Natural killer cell treated with Interleukin-12 subunit alpha and Interleukin-12 subunit beta and Interleukin-15 and Interleukin-18, amount 100 ng/mL, for 72 hours (primary cell): ENCODE results near the gene SEMA5B. TPM values are rescaled to one million over a fixed set of nuclear protein-coding genes. Genes with fewer than 3 reads are reported as not detected.

Experiments used
- ATAC-seq, 2 donors: fragments of 150-1000 bp; cut with Tn5 transposase in 1 of 2; sonication (Bioruptor Pico), chemical (Tn5 transposase) in 1 of 2; 2 replicates each; pipeline ENCODE4 v1.10.0; 2021
- DNase-seq: peaks from one replicate; pipeline ENCODE4 v3.0.0; 2022; ENCODE audit warnings: low spot score
- H3K27ac Mint-ChIP-seq, 2 donors: 1 replicate in 1 of 2; 2 replicates in 1 of 2; pipeline ENCODE4 v1.8.0; 2022; ENCODE audit warnings: mixed read lengths in 2 of 2, mild to moderate bottlenecking in 1 of 2, moderate library complexity in 1 of 2
- H3K27me3 Mint-ChIP-seq, 2 donors: 1 replicate in 1 of 2; 2 replicates in 1 of 2; pipeline ENCODE4 v1.8.0; 2022; ENCODE audit warnings: mixed read lengths in 2 of 2
- H3K36me3 Mint-ChIP-seq: one replicate; pipeline ENCODE4 v1.8.0; 2022; ENCODE audit warnings: mixed read lengths
- H3K4me1 Mint-ChIP-seq, 2 donors: 1 replicate in 1 of 2; 2 replicates in 1 of 2; pipeline ENCODE4 v1.8.0; 2022; ENCODE audit warnings: low read depth in 2 of 2, mixed read lengths in 2 of 2, mild to moderate bottlenecking in 1 of 2
- H3K4me3 Mint-ChIP-seq: one replicate; pipeline ENCODE4 v1.8.0; 2022; ENCODE audit warnings: mixed read lengths
- H3K9me3 Mint-ChIP-seq: 2 replicates; pipeline ENCODE4 v1.8.0; 2022; ENCODE audit warnings: mixed read lengths
- total RNA-seq, 2 donors: library from RNA; stranded (reverse); gene quantifications; one replicate each; pipeline ENCODE4 v1.2.3, GENCODE V29; 2022

The SEMA5B gene
- total RNA-seq, 2 donors from 2014 or later: not detected

GRCh38 chr3:123026565-123027291, 835 bp downstream of the SEMA5B start:
- peaks cover 12 to 14% of the 10 kb centered on the region in 2 donors for H3K4me1 Mint-ChIP-seq
- no peak overlapping the region for H3K27ac Mint-ChIP-seq
- no peaks in the 10 kb centered on the region for H3K9me3 Mint-ChIP-seq
- ATAC-seq (peak in 1 of 2 donors; percentile 32), DNase-seq (no peak)
- H3K4me3 Mint-ChIP-seq: peak overlapping the region; percentile 49
- no peaks in the 10 kb centered on the region for H3K36me3 Mint-ChIP-seq
- H3K27me3 Mint-ChIP-seq: peaks cover 44 to 50% of the 10 kb centered on the region in 2 donors

GRCh38 chr3:123025642-123026521, 1.7 kb downstream of the SEMA5B start:
- Mint-ChIP-seq H3K4me1 (peaks cover 12 to 14% of the 10 kb centered on the region in 2 donors), H3K4me3 (peak overlapping the region; percentile 43), H3K27me3 (peaks cover 52 to 56% of the 10 kb centered on the region in 2 donors), H3K9me3 (no peaks in the 10 kb centered on the region), H3K36me3 (no peaks in the 10 kb centered on the region), H3K27ac (no peak overlapping the region)
- ATAC-seq (no peak), DNase-seq (no peak)

DNA sequence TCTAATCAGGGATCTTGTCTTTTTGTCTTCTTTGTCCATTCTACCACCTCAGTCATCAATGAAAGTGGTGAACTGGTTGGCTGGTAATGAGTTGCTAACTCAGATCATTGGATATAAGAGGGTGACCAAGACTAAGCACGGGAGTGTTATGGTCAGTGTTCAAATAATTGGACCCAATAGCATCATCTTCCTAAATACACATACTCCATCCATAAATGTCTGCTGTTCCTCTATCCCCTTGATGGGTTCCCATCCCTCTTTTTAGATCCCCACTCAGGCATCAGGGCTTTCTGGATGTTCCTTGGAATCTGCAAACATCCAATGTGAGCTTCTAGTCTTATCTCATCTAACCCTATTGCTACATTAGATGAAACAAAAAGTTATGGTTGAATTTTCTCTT, 3.5 kb downstream of the SEMA5B start:
- Mint-ChIP-seq H3K27ac (no peak overlapping the region), H3K9me3 (no peaks in the 10 kb centered on the region), H3K27me3 (peaks cover 56 to 64% of the 10 kb centered on the region in 2 donors), H3K36me3 (no peaks in the 10 kb centered on the region), H3K4me3 (no peak overlapping the region), H3K4me1 (peaks cover 12 to 14% of the 10 kb centered on the region in 2 donors)
- DNase-seq: no peak
- ATAC-seq: no peak

GRCh38 chr3:123021996-123022510, 5.5 kb downstream of the SEMA5B start:
- Mint-ChIP-seq H3K36me3 (no peaks in the 10 kb centered on the region), H3K9me3 (no peaks in the 10 kb centered on the region), H3K27me3 (peaks cover 51 to 71% of the 10 kb centered on the region in 2 donors)

GRCh38 chr3:123021388-123021787, 6.2 kb downstream of the SEMA5B start:
- no peaks in the 10 kb centered on the region for H3K36me3 Mint-ChIP-seq
- no peak for ATAC-seq
- peaks cover 49 to 67% of the 10 kb centered on the region in 2 donors for H3K27me3 Mint-ChIP-seq
- DNase-seq: no peak
- no peak overlapping the region for H3K27ac Mint-ChIP-seq
- no peak overlapping the region for H3K4me3 Mint-ChIP-seq
- peaks cover 5% of the 10 kb centered on the region in 2 donors for H3K4me1 Mint-ChIP-seq
- H3K9me3 Mint-ChIP-seq: no peaks in the 10 kb centered on the region

More at GRCh38 chr3:123021996-123022510, 5.5 kb downstream of the SEMA5B start:
- Mint-ChIP-seq H3K4me3 (no peak overlapping the region), H3K27ac (no peak overlapping the region), H3K4me1 (peaks cover 5 to 8% of the 10 kb centered on the region in 2 donors)
- ATAC-seq (no peak), DNase-seq (no peak)

GRCh38 chr3:123020709-123021108, 6.9 kb downstream of the SEMA5B start:
- H3K4me3 Mint-ChIP-seq: no peak overlapping the region
- H3K4me1 Mint-ChIP-seq: peaks cover under 1 to 2% of the 10 kb centered on the region in 2 donors
- ATAC-seq (no peak), DNase-seq (no peak)
- H3K27ac Mint-ChIP-seq: no peak overlapping the region
- H3K36me3 Mint-ChIP-seq: no peaks in the 10 kb centered on the region
- no peaks in the 10 kb centered on the region for H3K9me3 Mint-ChIP-seq
- H3K27me3 Mint-ChIP-seq: peaks cover 45 to 60% of the 10 kb centered on the region in 2 donors

DNA sequence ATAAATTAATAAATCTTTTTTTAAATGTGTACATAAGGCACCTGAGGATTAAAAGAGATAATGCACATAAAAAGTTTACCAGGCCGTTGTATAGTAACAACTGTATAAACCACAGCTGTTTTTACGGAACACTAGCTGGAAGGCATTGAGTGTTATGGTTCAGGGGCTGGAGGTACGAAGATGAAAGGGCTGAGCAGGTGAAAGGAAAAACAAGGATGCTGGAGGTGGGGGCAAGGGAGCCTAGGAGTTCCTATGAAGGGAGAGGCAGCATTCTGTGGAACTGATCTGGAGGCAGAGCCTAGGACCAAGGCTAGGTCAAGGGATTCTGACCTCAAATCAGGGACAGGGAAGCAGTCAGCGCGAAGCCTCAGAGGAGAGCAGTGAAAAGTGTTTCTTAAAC, 8.0 kb downstream of the SEMA5B start:
- ATAC-seq (no peak), DNase-seq (no peak)
- Mint-ChIP-seq H3K4me1 (no peaks in the 10 kb centered on the region), H3K36me3 (no peaks in the 10 kb centered on the region), H3K27ac (no peak overlapping the region), H3K9me3 (no peaks in the 10 kb centered on the region), H3K4me3 (no peak overlapping the region), H3K27me3 (peaks cover 45 to 58% of the 10 kb centered on the region in 2 donors)

DNA sequence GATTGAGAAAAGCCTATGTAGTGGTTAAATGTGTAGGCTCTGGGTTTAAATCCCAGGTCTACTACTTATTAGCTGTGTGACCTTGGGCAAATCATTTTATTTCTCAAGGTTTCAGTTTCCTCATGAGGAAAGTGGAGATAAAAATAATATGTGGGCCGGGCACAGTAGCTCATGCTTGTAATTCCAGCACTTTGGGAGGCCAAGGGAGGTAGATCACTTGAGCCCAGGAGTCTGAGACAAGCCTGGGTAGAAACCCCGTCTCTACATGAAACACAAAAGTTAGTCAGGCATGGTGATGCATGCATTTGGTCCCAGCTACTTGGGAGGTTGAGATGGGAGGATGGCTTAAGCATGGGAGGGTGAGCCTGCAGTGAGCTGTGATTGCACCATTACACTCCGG, 8.4 kb downstream of the SEMA5B start:
- H3K9me3 Mint-ChIP-seq: no peaks in the 10 kb centered on the region
- H3K4me1 Mint-ChIP-seq: no peaks in the 10 kb centered on the region
- ATAC-seq: no peak
- no peak overlapping the region for H3K27ac Mint-ChIP-seq
- no peak for DNase-seq
- H3K4me3 Mint-ChIP-seq: no peak overlapping the region
- no peaks in the 10 kb centered on the region for H3K36me3 Mint-ChIP-seq
- H3K27me3 Mint-ChIP-seq: peaks cover 42 to 57% of the 10 kb centered on the region in 2 donors

DNA sequence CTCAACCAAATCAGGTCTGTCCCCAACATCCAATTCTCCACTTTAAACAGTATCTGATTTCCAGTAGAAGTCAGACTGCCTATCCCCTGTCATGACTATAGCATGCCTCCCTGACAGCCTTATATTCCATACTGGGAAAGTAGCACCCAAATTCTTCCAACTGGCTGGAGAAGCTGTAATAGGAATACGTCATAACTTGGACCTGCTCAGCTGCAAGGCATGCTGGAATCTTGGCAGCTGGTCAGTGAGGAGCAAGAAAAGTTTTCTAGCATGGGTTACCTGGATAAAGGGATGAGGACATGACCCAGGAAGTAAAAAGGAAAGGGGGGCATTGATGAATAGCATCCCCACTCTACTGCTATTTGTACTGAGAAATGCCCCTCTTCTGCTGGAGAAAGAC, 8.9 kb downstream of the SEMA5B start:
- Mint-ChIP-seq H3K27me3 (peaks cover 38 to 53% of the 10 kb centered on the region in 2 donors), H3K27ac (no peak overlapping the region), H3K9me3 (no peaks in the 10 kb centered on the region), H3K36me3 (no peaks in the 10 kb centered on the region), H3K4me1 (no peaks in the 10 kb centered on the region), H3K4me3 (no peak overlapping the region)
- no peak for ATAC-seq
- no peak for DNase-seq

DNA sequence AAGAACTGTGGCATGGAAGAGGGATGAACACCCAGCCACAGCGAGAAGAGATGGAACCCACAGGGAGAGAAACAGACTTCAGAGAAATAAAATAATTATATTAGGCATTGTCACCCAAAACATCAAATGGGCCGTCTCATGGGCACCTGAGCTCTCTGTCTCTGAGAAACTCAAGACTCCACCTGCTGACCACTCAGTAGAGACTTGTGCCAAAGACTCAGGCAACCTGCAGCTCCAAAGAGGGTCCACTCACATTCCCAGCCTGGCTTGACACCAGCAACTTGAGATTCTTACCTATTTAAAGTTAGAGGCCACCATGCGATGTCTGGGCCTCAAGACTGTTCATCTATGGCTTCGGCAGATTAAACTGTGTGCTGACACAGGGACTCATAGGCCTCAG, 12.0 kb downstream of the SEMA5B start:
- DNase-seq (no peak), ATAC-seq (no peak)
- Mint-ChIP-seq H3K27me3 (peaks cover 26 to 37% of the 10 kb centered on the region in 2 donors), H3K9me3 (no peaks in the 10 kb centered on the region), H3K27ac (no peak overlapping the region), H3K4me1 (no peaks in the 10 kb centered on the region), H3K4me3 (no peak overlapping the region), H3K36me3 (no peaks in the 10 kb centered on the region)

DNA sequence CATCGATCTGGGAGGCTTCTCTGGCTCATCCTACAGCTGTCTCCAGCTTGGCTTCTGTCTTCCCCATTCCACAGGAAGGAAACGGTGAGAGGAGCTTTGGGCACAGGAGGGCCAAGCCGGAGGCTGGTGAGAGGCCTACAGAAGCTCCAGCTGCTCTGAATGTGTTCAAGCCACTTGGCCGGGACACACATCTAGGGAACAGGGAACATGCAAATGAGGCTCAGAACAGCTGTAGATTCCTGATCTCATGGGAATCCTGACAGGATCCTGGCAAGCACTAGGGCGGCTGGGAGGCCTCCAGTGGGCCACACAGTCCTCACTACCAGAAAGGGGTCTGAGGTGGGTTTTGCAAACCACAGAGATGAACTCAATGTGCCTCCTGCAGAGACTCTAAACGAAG, 13.7 kb downstream of the SEMA5B start:
- no peaks in the 10 kb centered on the region for H3K4me1 Mint-ChIP-seq
- no peak overlapping the region for H3K4me3 Mint-ChIP-seq
- ATAC-seq (no peak), DNase-seq (no peak)
- H3K9me3 Mint-ChIP-seq: no peaks in the 10 kb centered on the region
- H3K27me3 Mint-ChIP-seq: peaks cover 32 to 36% of the 10 kb centered on the region in 2 donors
- H3K36me3 Mint-ChIP-seq: no peaks in the 10 kb centered on the region
- H3K27ac Mint-ChIP-seq: no peak overlapping the region

DNA sequence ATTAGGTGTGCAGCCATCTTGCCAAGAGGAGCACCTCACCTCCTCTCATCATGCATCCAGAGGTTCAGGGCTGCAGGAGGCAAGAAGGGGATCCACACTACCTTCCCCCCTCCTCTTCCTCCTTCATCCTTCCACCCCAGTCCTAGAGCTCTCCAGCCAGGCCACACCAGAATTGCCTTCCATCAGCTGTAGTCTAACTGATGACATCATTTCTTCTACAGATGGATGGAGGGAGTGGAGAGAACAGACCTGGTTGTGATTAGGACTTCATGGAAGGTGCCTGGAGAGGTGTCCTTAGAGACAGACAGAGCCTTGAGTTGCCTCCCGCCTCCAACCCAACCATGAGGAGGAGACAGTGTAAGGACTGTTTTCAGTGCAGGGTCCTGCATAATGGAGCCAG, 14.9 kb downstream of the SEMA5B start:
- Mint-ChIP-seq H3K27me3 (peaks cover 34 to 41% of the 10 kb centered on the region in 2 donors), H3K36me3 (no peaks in the 10 kb centered on the region), H3K4me3 (no peak overlapping the region), H3K27ac (no peak overlapping the region), H3K9me3 (no peaks in the 10 kb centered on the region), H3K4me1 (no peaks in the 10 kb centered on the region)
- ATAC-seq (no peak), DNase-seq (no peak)

- no peak overlapping the region for H3K4me3 Mint-ChIP-seq
- H3K9me3 Mint-ChIP-seq: no peaks in the 10 kb centered on the region
- H3K27me3 Mint-ChIP-seq: peaks cover 36 to 50% of the 10 kb centered on the region in 2 donors
- no peak overlapping the region for H3K27ac Mint-ChIP-seq
- no peak for DNase-seq
- no peaks in the 10 kb centered on the region for H3K36me3 Mint-ChIP-seq
- H3K4me1 Mint-ChIP-seq: no peaks in the 10 kb centered on the region
- no peak for ATAC-seq
Observed at GRCh38 chr3:123011447-123011846, 16.1 kb downstream of the SEMA5B start.

DNA sequence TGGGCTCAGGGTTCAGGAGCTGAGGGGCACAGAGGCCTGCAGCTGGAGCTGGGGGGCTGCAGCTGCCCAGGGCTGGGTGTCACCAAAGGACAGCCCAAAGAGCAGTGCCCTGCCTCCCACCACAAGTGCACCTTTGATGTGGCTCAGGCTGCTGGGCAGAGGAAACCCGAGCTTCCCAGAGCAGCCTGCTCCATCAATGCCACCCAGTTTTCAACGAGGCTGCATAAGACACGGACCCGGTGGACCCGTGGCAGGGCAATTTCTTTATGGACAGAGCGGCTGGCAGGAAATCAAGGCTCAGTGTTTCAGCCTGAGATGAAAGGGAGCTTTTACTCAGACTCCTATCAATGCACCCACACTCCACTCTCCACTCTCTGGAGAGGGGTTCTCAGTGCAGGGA, 18.7 kb downstream of the SEMA5B start:
- H3K4me3 Mint-ChIP-seq: no peak overlapping the region

More for the DNA sequence above, 18.7 kb downstream of the SEMA5B start:
- ATAC-seq (no peak), DNase-seq (no peak)
- Mint-ChIP-seq H3K9me3 (no peaks in the 10 kb centered on the region), H3K4me1 (no peaks in the 10 kb centered on the region), H3K27me3 (peaks cover 34 to 38% of the 10 kb centered on the region in 2 donors), H3K36me3 (no peaks in the 10 kb centered on the region), H3K27ac (no peak overlapping the region)
